KMS-11 (cell line): ENCODE measurements around the gene MICAL2.

ENCODE experiments used
- H2AFZ ChIP-seq: fragments of 200-600 bp; sonication (generic); 2 replicates; pipeline ENCODE4 v1.6.1; 2016; ENCODE audit warnings: antibody characterized with exemption, mixed run types, low read depth
- H3K27ac ChIP-seq: fragments of 200-600 bp; sonication (generic); 2 replicates; pipeline ENCODE4 v1.6.1; 2016; ENCODE audit warnings: mild to moderate bottlenecking, mixed run types
- H3K27me3 ChIP-seq: fragments of 200-600 bp; sonication (generic); 2 replicates; pipeline ENCODE4 v1.6.1; 2017; ENCODE audit warnings: mild to moderate bottlenecking, low read depth, mixed run types, moderate library complexity; ENCODE audit not compliant: insufficient read depth
- H3K36me3 ChIP-seq: fragments of 200-600 bp; sonication (generic); 2 replicates; pipeline ENCODE4 v1.6.1; 2017; ENCODE audit warnings: mild to moderate bottlenecking, mixed run types; ENCODE audit not compliant: insufficient read depth
- H3K4me1 ChIP-seq: fragments of 200-600 bp; sonication (generic); 2 replicates; pipeline ENCODE4 v1.6.1; 2016; ENCODE audit warnings: mild to moderate bottlenecking, low read depth, mixed run types; ENCODE audit not compliant: poor library complexity, severe bottlenecking
- H3K4me2 ChIP-seq: fragments of 200-600 bp; sonication (generic); 2 replicates; pipeline ENCODE4 v1.7.0; 2016; ENCODE audit warnings: mild to moderate bottlenecking, mixed run types
- H3K4me3 ChIP-seq: fragments of 200-600 bp; sonication (generic); IDR thresholded peaks from 2 replicates; pipeline ENCODE4 v1.6.1; 2017; ENCODE audit warnings: low read depth, low read length, mixed read lengths; ENCODE audit not compliant: insufficient read depth
- H3K79me2 ChIP-seq: fragments of 200-600 bp; sonication (generic); 2 replicates; pipeline ENCODE4 v1.6.1; 2016; ENCODE audit warnings: low read depth, mixed run types; ENCODE audit not compliant: insufficient read depth
- H3K9ac ChIP-seq: fragments of 200-600 bp; sonication (generic); 2 replicates; pipeline ENCODE4 v1.6.1; 2016; ENCODE audit warnings: mild to moderate bottlenecking, mixed run types
- H4K20me1 ChIP-seq: fragments of 200-600 bp; sonication (generic); 2 replicates; pipeline ENCODE4 v1.6.1; 2016; ENCODE audit warnings: mild to moderate bottlenecking, mixed run types; ENCODE audit not compliant: insufficient read depth
- CTCF ChIP-seq: fragments of 200-600 bp; sonication (generic); conservative IDR thresholded peaks from 2 replicates; pipeline ENCODE4 v1.6.1; 2017; ENCODE audit warnings: low read depth, mild to moderate bottlenecking, antibody characterized with exemption, low read length, moderate library complexity, mixed read lengths

The MICAL2 gene

GRCh38 chr11:12213883-12214282, 103.5 kb downstream of the MICAL2 start:
- H3K27ac ChIP-seq: no peak overlapping the region
- no peak for TF ChIP-seq CTCF
- no peaks in the 10 kb centered on the region for H3K79me2 ChIP-seq
- no peak overlapping the region for H3K4me2 ChIP-seq
- no peaks in the 10 kb centered on the region for H4K20me1 ChIP-seq
- H3K4me1 ChIP-seq: peaks cover 37% of the 10 kb centered on the region
- H3K4me3 ChIP-seq: no peak overlapping the region
- H2AFZ ChIP-seq: no peak overlapping the region
- H3K27me3 ChIP-seq: no peaks in the 10 kb centered on the region
- no peak overlapping the region for H3K9ac ChIP-seq
- no peaks in the 10 kb centered on the region for H3K36me3 ChIP-seq

GRCh38 chr11:12214751-12215150, 104.4 kb downstream of the MICAL2 start:
- Histone ChIP-seq H3K4me1 (peaks cover 44% of the 10 kb centered on the region), H3K27me3 (no peaks in the 10 kb centered on the region), H3K36me3 (no peaks in the 10 kb centered on the region), H3K27ac (no peak overlapping the region), H3K4me3 (no peak overlapping the region), H2AFZ (no peak overlapping the region), H3K4me2 (no peak overlapping the region), H4K20me1 (no peaks in the 10 kb centered on the region), H3K79me2 (no peaks in the 10 kb centered on the region), H3K9ac (no peak overlapping the region)
- no peak for TF ChIP-seq CTCF

- H3K4me1 ChIP-seq: peaks cover 41% of the 10 kb centered on the region
- no peak overlapping the region for H3K4me3 ChIP-seq
- no peaks in the 10 kb centered on the region for H3K36me3 ChIP-seq
- no peaks in the 10 kb centered on the region for H3K27me3 ChIP-seq
- no peak for TF ChIP-seq CTCF
- no peak overlapping the region for H3K27ac ChIP-seq
- H3K9ac ChIP-seq: no peak overlapping the region
- no peak overlapping the region for H3K4me2 ChIP-seq
- no peak overlapping the region for H2AFZ ChIP-seq
- no peaks in the 10 kb centered on the region for H4K20me1 ChIP-seq
- no peaks in the 10 kb centered on the region for H3K79me2 ChIP-seq
Observed at GRCh38 chr11:12215181-12215593, 104.8 kb downstream of the MICAL2 start.

GRCh38 chr11:12216041-12216451, 105.7 kb downstream of the MICAL2 start:
- Histone ChIP-seq H3K4me2 (no peak overlapping the region), H3K36me3 (no peaks in the 10 kb centered on the region), H3K27me3 (no peaks in the 10 kb centered on the region), H3K9ac (no peak overlapping the region), H4K20me1 (no peaks in the 10 kb centered on the region), H3K79me2 (no peaks in the 10 kb centered on the region), H3K4me1 (peaks cover 33% of the 10 kb centered on the region), H3K4me3 (no peak overlapping the region), H3K27ac (no peak overlapping the region), H2AFZ (no peak overlapping the region)
- no peak for TF ChIP-seq CTCF
